GM19328 (cell line): ENCODE measurements around the gene RAB9A.
"Not testable (repeated sequence)": the region's sequence is repeated elsewhere in the genome, so short reads cannot be mapped to it uniquely, and the experiment has no call there.

Source experiments
- ATAC-seq: cut with Tn5 transposase; IDR thresholded peaks from one replicate; pipeline ENCODE4 v1.9.1; 2021; ENCODE audit warnings: mild to moderate bottlenecking, moderate library complexity; ENCODE audit not compliant: unreplicated experiment

The RAB9A gene

GRCh38 chrX:13669246-13669737 is 19.6 kb upstream of the RAB9A start:
- no peak for ATAC-seq

- not testable (repeated sequence) for ATAC-seq
Observed at GRCh38 chrX:13669755-13670154, 19.2 kb upstream of the RAB9A start.

DNA sequence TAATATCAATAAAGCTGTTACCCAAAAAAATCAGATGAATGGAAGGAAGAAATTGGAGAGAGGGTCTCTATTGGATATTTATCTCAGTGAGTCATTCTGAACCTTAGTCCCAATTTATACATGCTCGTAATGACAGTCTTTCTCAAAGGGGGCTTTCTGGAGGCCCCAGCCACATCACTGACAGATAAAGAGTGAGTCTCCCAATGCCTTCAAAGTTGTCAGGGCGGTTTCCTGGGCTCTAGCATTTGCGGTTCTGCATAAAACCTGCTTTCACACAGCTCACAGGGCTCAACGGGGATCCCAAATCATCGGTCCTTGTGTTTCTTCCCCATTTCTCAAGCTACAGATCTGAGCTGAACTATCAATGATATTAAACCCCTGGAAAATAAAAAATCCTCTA is 18.7 kb upstream of the RAB9A start:
- no peak for ATAC-seq

DNA sequence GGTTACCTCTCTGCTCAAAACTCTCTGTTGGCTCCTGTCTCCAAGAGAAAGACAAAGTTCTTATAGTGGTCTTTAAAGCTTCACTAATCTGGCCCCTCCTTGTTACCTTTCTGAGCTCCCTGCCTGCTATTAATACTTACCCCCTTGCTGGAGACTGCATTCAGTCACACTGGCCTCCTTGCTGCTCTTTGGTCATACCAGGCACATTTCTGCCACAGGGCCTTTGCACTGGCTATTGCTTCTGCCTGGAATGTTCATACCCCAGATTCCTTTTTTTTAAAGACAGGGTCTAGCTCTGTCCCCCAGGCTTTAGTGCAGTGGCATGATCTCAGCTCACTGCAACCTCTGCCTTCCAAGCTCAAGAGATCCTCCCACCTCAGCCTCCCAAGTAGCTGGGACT is 15.9 kb upstream of the RAB9A start:
- no peak for ATAC-seq

- ATAC-seq: no peak
Observed at GRCh38 chrX:13676885-13677284, 12.0 kb upstream of the RAB9A start.

- ATAC-seq: not testable (repeated sequence)
Observed at GRCh38 chrX:13679700-13680099, 9.2 kb upstream of the RAB9A start.

GRCh38 chrX:13681595-13681994 is 7.3 kb upstream of the RAB9A start:
- ATAC-seq: no peak

- ATAC-seq: no peak
Observed at GRCh38 chrX:13684361-13684760, 4.6 kb upstream of the RAB9A start.

DNA sequence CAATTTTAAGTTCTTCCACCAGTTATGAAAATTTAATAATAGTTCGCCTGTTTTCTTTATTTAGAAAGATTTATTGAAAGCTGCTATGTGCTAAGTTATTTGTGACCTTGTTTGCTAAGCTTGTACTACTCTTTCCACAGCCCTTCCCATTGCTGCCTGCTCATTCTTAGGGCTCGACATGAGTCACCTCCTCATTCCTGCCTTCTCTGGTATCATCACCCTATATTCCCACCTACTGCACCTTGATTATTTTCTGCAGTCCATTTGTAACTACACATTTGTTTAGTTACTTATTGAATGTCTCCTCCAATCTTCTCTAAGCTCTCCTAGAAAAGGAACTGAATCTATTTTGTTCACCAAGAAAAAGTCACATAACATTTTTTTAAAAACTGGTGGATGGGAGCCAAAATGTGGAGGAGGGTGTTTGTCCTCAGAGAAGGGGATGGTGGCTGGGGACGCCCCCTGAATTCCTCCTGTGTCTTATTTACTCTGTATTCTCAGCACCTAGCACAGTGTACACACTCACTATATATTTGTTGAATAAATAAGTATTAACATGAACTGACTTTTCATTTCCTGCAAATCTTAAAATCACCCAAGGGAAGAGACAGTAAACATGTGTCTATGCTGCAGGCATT is 3.7 kb upstream of the RAB9A start:
- no peak for ATAC-seq

DNA sequence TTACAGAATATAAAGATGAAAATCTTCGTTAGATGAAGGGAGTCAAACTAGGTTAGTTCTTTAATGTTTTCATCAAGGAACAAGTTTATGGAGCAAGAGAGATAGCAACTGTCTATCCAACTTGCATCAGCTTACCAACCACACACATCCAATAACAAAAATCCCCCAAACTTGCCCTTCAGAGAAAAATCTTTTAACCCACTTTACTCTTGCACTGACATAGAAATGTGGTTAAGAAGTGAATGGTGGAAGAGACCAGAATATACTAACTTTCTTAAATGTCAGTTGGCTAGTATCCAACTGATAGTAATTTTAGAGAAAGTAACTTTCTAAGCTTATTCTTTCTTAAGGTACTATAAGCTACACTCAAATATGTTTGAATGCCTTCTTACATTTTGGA is 1.7 kb upstream of the RAB9A start:
- ATAC-seq: no peak

GRCh38 chrX:13688384-13688957 is 457 bp upstream of the RAB9A start:
- ATAC-seq: no peak

GRCh38 chrX:13689741-13690211 is 848 bp downstream of the RAB9A start:
- no peak for ATAC-seq

- ATAC-seq: no peak
Observed at GRCh38 chrX:13690836-13691235, 1.9 kb downstream of the RAB9A start.

DNA sequence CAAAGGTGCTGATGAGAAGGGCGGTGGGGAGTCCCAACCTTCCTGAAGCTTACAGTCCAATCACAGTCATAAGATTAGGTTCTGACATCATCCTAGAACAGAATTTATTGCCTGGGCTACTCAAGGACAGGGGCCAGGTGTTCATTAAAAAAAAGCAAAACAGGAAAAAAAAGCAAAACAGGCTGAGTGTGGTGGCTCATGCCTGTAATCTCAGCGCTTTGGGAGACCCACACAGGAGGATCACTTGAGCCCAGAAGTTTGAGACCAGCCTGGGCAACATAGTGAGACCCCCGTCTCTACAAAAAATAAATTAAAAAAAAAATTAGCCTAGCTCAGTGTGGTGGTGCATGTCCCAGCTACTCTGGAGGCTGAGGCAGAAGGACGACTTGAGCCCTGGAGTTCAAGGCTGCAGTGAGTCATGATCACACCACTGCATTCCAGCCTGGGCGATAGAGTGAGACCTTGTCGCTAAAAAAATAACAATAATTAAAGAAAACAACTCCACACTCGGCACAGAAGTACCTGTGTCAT is 3.0 kb downstream of the RAB9A start:
- no peak for ATAC-seq

- ATAC-seq: no peak
Observed at GRCh38 chrX:13692771-13693231, 3.9 kb downstream of the RAB9A start.

GRCh38 chrX:13693341-13693961 is 4.5 kb downstream of the RAB9A start:
- no peak for ATAC-seq

DNA sequence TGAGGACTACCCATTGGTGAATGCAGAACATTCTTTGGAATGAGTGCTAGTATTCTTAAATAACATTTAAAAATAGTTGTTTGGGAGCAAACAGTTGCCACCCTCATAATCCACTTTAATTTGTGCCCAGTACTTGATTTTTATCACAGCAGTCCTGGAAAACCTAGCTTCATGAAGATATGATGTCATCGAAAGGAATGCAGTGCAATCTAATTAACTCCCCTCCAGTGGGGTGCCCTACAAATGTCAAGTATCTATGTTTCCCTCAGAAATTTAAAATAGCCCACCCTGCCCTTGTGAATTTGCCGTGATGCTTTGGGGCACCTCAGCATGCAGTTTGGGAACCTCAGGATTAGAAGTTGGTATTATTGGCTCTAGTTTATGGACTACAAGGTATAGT is 5.4 kb downstream of the RAB9A start:
- ATAC-seq: no peak

DNA sequence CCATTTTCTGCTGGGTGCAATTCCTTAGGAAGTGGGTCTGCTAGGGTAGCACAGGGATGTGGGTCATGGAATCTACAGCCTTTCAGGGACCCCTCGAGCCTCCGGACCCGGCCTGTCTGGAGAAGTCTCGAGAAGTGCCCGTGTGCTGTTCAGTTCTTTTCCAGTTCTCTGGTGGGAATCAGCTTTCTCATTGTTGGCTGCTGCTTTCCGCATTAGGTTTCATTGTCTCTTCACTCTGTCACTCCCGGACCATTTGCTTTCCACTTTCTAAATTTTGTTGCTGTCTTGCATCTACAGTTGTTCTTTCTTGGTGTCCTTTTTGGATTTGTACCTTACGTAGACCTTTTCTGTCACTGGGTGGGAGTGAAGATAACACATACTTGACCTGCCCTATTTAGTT is 6.1 kb downstream of the RAB9A start:
- ATAC-seq: no peak

DNA sequence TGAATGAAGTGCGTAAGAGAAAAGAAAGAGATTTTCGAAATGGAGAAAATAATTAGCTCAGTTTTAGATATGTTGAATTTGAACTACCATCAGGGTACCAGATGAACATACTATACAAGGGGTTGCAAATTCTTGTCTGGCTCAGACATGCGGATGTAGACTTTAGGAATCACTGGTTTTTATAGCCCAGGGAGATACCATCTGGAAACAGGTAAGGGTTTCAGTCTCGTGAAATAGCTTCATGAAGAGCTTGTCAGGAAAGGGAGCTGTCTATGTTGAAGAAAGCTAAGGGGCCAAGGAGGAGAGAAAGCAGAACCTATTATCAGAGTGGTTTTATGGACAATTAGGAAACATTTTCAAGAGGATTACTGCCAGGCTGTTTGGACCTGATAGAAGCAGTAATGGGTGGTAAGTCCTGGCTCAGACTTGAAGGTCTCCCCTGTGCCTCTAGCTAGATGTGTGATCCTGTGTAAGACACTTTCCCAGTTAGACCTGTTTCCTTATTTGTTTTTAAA is 6.7 kb downstream of the RAB9A start:
- ATAC-seq: no peak

GRCh38 chrX:13697455-13697854 is 8.5 kb downstream of the RAB9A start:
- no peak for ATAC-seq

DNA sequence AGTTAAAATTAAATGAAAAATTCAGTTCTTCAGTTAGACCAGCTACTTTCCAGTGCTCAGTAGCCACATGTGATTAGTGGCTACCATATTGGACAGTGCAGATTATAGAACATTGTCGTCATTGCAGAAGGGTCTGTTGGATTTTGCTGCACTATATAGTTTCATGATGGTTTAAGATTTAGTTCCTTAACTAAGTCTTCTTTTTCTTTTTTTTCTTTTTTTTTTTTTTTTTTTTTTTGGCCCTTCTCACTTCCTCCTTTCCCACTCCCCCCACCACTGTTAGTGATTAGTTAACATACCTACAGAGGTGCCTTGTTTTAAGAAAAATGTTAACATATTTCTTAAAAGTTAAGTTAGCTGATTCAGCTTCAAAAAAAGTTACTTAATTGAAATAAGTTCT is 9.0 kb downstream of the RAB9A start:
- ATAC-seq: no peak

DNA sequence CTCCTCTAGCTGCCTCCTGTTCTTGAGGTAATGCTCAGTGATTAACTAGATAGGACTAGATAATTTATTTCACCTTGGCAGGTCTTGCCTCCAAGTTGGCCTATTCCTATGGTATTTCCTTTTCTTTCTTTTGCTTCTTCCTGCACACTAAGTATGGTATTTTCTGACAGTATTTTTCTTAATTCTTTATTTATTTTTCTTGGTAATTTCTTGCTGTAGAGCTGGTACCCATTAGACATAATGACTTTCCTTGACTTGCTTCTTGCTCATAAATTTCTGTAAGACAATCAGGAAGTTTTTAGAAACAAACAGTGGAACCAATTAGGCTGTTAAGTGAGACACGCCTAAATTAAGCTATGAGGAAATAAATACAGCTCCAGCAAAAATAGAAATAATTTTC is 9.5 kb downstream of the RAB9A start:
- no peak for ATAC-seq
